C4-2B (cell line): Measurements from ENCODE around the gene INSYN2B.

ENCODE experiments used
- ZFX ChIP-seq: fragments of 450-650 bp; IDR thresholded peaks from 2 replicates; pipeline ENCODE4 v1.6.1; 2017
- TF ChIP-seq, protein P1 (sequence below): fragments of 450-650 bp; conservative IDR thresholded peaks from 2 replicates; pipeline ENCODE4 v1.5.1; 2017; ENCODE audit warnings: mild to moderate bottlenecking

DNA sequence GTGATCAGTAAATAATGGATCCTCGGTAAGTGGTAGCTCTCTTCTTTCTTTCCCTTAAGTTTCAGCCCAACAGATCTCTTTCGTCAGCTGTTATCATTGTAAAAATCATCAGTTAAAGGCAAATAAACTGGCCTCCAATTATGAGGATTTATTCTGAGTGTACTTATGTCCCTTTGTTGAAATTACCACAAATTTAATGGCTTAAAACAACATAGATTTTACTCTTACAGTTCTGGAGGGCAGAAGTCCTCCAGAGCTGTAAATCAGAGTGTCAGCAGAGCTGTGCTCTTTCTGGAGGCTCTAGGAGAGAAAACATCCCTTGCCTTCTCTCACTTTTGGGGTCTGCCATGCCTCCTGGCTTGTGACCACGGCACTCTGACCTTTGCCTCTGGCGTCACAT, 104.6 kb downstream of the INSYN2B start:
- TF ChIP-seq, protein P1, sequence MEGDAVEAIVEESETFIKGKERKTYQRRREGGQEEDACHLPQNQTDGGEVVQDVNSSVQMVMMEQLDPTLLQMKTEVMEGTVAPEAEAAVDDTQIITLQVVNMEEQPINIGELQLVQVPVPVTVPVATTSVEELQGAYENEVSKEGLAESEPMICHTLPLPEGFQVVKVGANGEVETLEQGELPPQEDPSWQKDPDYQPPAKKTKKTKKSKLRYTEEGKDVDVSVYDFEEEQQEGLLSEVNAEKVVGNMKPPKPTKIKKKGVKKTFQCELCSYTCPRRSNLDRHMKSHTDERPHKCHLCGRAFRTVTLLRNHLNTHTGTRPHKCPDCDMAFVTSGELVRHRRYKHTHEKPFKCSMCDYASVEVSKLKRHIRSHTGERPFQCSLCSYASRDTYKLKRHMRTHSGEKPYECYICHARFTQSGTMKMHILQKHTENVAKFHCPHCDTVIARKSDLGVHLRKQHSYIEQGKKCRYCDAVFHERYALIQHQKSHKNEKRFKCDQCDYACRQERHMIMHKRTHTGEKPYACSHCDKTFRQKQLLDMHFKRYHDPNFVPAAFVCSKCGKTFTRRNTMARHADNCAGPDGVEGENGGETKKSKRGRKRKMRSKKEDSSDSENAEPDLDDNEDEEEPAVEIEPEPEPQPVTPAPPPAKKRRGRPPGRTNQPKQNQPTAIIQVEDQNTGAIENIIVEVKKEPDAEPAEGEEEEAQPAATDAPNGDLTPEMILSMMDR = no peak
- no peak for TF ChIP-seq ZFX
